Breast epithelium (tissue), 4 donors: ENCODE data around the gene AGBL3. TPM values are rescaled to one million over a fixed set of nuclear protein-coding genes. Genes with fewer than 3 reads are reported as not detected.
"Not testable (repeated sequence)": the region's sequence is repeated elsewhere in the genome, so short reads cannot be mapped to it uniquely, and the experiment has no call there.

Source experiments
- DNase-seq, 2 donors: peaks; one replicate each; pipeline ENCODE4 v3.0.0-alpha.2; 2019; ENCODE audit warnings: low spot score in 2 of 2
- H3K27ac ChIP-seq, 2 donors: fragments of 200-600 bp; sonication (generic) in 1 of 2; one replicate each; pipeline ENCODE4 v1.5.1; 2016 to 2019; ENCODE audit warnings: mild to moderate bottlenecking in 1 of 2
- H3K27me3 ChIP-seq, 2 donors: fragments of 200-600 bp; sonication (generic) in 1 of 2; one replicate each; pipeline versions ENCODE4 v1.5.1 to v1.6.0; 2017 to 2019; ENCODE audit warnings: control low read depth in 1 of 2, mild to moderate bottlenecking in 1 of 2
- H3K36me3 ChIP-seq: fragments of 200-600 bp; one replicate; pipeline ENCODE4 v1.5.1; 2019
- H3K4me1 ChIP-seq, 2 donors: fragments of 200-600 bp; sonication (generic); one replicate each; pipeline ENCODE4 v1.5.1; 2016 to 2019; ENCODE audit warnings: control low read depth in 1 of 2
- H3K4me3 ChIP-seq, 3 donors: fragments of 200-600 bp; sonication (generic); 1 replicate in 2 of 3; 2 replicates in 1 of 3; pipeline ENCODE4 v1.5.1; 2016 to 2019; ENCODE audit warnings: mild to moderate bottlenecking in 3 of 3, moderate library complexity in 2 of 3
- H3K9me3 ChIP-seq, 2 donors: fragments of 200-600 bp; sonication (generic) in 1 of 2; one replicate each; pipeline ENCODE4 v1.5.1; 2016 to 2019; ENCODE audit warnings: control low read depth in 1 of 2
- CTCF ChIP-seq, 3 donors: fragments of 450-650 bp; IDR thresholded peaks; one replicate each; pipeline ENCODE4 v1.5.1; 2016 to 2017; ENCODE audit warnings: antibody characterized with exemption in 3 of 3, mild to moderate bottlenecking in 3 of 3, moderate library complexity in 3 of 3
- POLR2A ChIP-seq: fragments of 450-650 bp; IDR thresholded peaks from one replicate; pipeline ENCODE4 v1.6.1; 2016; ENCODE audit warnings: antibody characterized with exemption, mild to moderate bottlenecking, moderate library complexity
- POLR2AphosphoS5 ChIP-seq, 3 donors: sonication (generic); formaldehyde crosslinking; IDR thresholded peaks; one replicate each; pipeline ENCODE4 v1.6.1; 2017; ENCODE audit warnings: antibody characterized with exemption in 3 of 3
- intact Hi-C: fragments of 100-400 bp; cut with DNase I; formaldehyde crosslinking; loops from one replicate; pipeline ENCODE4 v1.15.1; 2023; ENCODE audit warnings: low total_unique reads
- total RNA-seq, 3 donors: library from RNA; depleted of rRNA; stranded (reverse); fragments of >200 nt; gene quantifications; one replicate each; pipeline ENCODE4 v1.1.0, GENCODE V29; 2016

AGBL3 gene
- total RNA-seq, 3 donors from 2014 or later: 2.2 to 5.1 (median 4.3) TPM

- Histone ChIP-seq H3K9me3 (peaks cover 0 to 18% of the 10 kb centered on the region in 2 donors), H3K36me3 (no peaks in the 10 kb centered on the region), H3K4me1 (no peaks in the 10 kb centered on the region), H3K27ac (no peak overlapping the region), H3K27me3 (no peaks in the 10 kb centered on the region), H3K4me3 (no peak overlapping the region)
- no peak for DNase-seq
- TF ChIP-seq POLR2AphosphoS5 (IDR thresholded peaks at IDR 0.05): no peak
- no peak for TF ChIP-seq POLR2A
- intact Hi-C loops: loop anchor here (1.0 kb wide), 1 partner anchor 8 kb away; no protein-coding TSS in a partner anchor
Measured at GRCh38 chr7:135117096-135117495, 130.8 kb downstream of the AGBL3 start.

GRCh38 chr7:135121868-135122267 is 135.6 kb downstream of the AGBL3 start:
- no peak for DNase-seq

GRCh38 chr7:135124631-135125030 is 138.3 kb downstream of the AGBL3 start:
- H3K36me3 ChIP-seq, intact Hi-C loops, DNase-seq, H3K4me1 ChIP-seq, H3K27ac ChIP-seq, H3K27me3 ChIP-seq, H3K4me3 ChIP-seq: not testable (repeated sequence)
- peaks cover 0 to 16% of the 10 kb centered on the region in 2 donors for H3K9me3 ChIP-seq

More at GRCh38 chr7:135121868-135122267, 135.6 kb downstream of the AGBL3 start:
- TF ChIP-seq POLR2AphosphoS5 (IDR thresholded peaks at IDR 0.05) (no peak), POLR2A (no peak), CTCF (IDR thresholded peaks at IDR 0.05) (no peak)
- H3K27me3 ChIP-seq: no peaks in the 10 kb centered on the region
- intact Hi-C loops: no loop called here
- H3K4me3 ChIP-seq: no peak overlapping the region
- H3K27ac ChIP-seq: no peak overlapping the region
- H3K4me1 ChIP-seq: no peaks in the 10 kb centered on the region
- peaks cover 0 to 18% of the 10 kb centered on the region in 2 donors for H3K9me3 ChIP-seq
- H3K36me3 ChIP-seq: no peaks in the 10 kb centered on the region

- DNase-seq: no peak
- intact Hi-C loops: no loop called here
- Histone ChIP-seq H3K27ac (no peak overlapping the region), H3K9me3 (no peaks in the 10 kb centered on the region), H3K4me1 (no peaks in the 10 kb centered on the region), H3K4me3 (no peak overlapping the region), H3K27me3 (no peaks in the 10 kb centered on the region), H3K36me3 (no peaks in the 10 kb centered on the region)
- TF ChIP-seq POLR2AphosphoS5 (IDR thresholded peaks at IDR 0.05) (no peak), CTCF (IDR thresholded peaks at IDR 0.05) (no peak), POLR2A (no peak)
Measured at GRCh38 chr7:135128931-135129330, 142.6 kb downstream of the AGBL3 start.

GRCh38 chr7:135129579-135129978 is 143.3 kb downstream of the AGBL3 start:
- Histone ChIP-seq H3K27ac (no peak overlapping the region), H3K9me3 (no peaks in the 10 kb centered on the region), H3K36me3 (no peaks in the 10 kb centered on the region), H3K27me3 (no peaks in the 10 kb centered on the region), H3K4me3 (no peak overlapping the region), H3K4me1 (no peaks in the 10 kb centered on the region)
- no peak for TF ChIP-seq POLR2AphosphoS5 (IDR thresholded peaks at IDR 0.05)
- no peak for TF ChIP-seq POLR2A
- no peak for TF ChIP-seq CTCF (IDR thresholded peaks at IDR 0.05)
- no peak for DNase-seq
- intact Hi-C loops: no loop called here

- intact Hi-C loops: no loop called here
- H3K4me1 ChIP-seq: no peaks in the 10 kb centered on the region
- H3K27ac ChIP-seq: peak overlapping the region in 1 of 2 donors; percentile 27
Measured at GRCh38 chr7:135143885-135144668, 157.8 kb downstream of the AGBL3 start.

More at GRCh38 chr7:135143885-135144668, 157.8 kb downstream of the AGBL3 start:
- Histone ChIP-seq H3K36me3 (no peaks in the 10 kb centered on the region), H3K4me3 (no peak overlapping the region), H3K27me3 (no peaks in the 10 kb centered on the region), H3K9me3 (no peaks in the 10 kb centered on the region)
- TF ChIP-seq POLR2A (no peak), CTCF (IDR thresholded peaks at IDR 0.05) (no peak)
- DNase-seq: no peak
